AG09319 (cell line): ENCODE results near the gene SLC7A7.

Experiments
- DNase-seq: peaks from one replicate; pipeline ENCODE4 v3.0.0-alpha.2; 2010; ENCODE audit warnings: low read depth; ENCODE audit errors: extremely low read depth
- CTCF ChIP-seq: IDR thresholded peaks from 2 replicates; pipeline ENCODE4 v1.5.1; 2011; ENCODE audit warnings: low read depth, mild to moderate bottlenecking, inconsistent platforms, low read length, moderate library complexity

SLC7A7 gene

GRCh38 chr14:22821193-22822015 lies 6.2 kb upstream of the SLC7A7 start:
- no peak for TF ChIP-seq CTCF
- no peak for DNase-seq

- DNase-seq, result no peak
- TF ChIP-seq CTCF, result no peak
Observed at GRCh38 chr14:22820731-22821130, 5.5 kb upstream of the SLC7A7 start.

- peak; percentile 71 for DNase-seq
- no peak for TF ChIP-seq CTCF
Observed at GRCh38 chr14:22819151-22819988, 4.1 kb upstream of the SLC7A7 start.

- DNase-seq, result no peak
- TF ChIP-seq CTCF, result no peak
Observed at GRCh38 chr14:22814373-22814772, 862 bp downstream of the SLC7A7 start.

GRCh38 chr14:22813145-22813544 lies 2.1 kb downstream of the SLC7A7 start:
- no peak for TF ChIP-seq CTCF
- DNase-seq, result no peak

GRCh38 chr14:22812744-22813143 lies 2.5 kb downstream of the SLC7A7 start:
- no peak for DNase-seq
- no peak for TF ChIP-seq CTCF

- TF ChIP-seq CTCF, result no peak
- DNase-seq, result no peak
Observed at GRCh38 chr14:22811722-22812121, 3.5 kb downstream of the SLC7A7 start.
